BJ (cell line): ENCODE measurements around the gene LRMDA. TPM values are rescaled to one million over a fixed set of nuclear protein-coding genes. Genes with fewer than 3 reads are reported as not detected.

Source experiments
- CTCF ChIA-PET: fragments of 350-600 bp; formaldehyde crosslinking; extraction: SDS; loops from one replicate; lab custom pipeline; 2021; ENCODE audit warnings: antibody characterized with exemption, inconsistent platforms; lab: Yijun Ruan, JAX
- POLR2A ChIA-PET: fragments of 300-600 bp; sonication (Branson Sonifier 250); formaldehyde crosslinking; extraction: SDS; loops from one replicate; lab custom pipeline; 2021; ENCODE audit warnings: antibody characterized with exemption; lab: Charles Lee
- DNase-seq: peaks from one replicate; pipeline ENCODE4 v3.0.0-alpha.2; 2011; ENCODE audit warnings: low read depth
- H3K27me3 ChIP-seq: 2 replicates; pipeline ENCODE4 v1.6.0; 2011; ENCODE audit warnings: low read length; ENCODE audit not compliant: control insufficient read depth, insufficient read depth
- H3K36me3 ChIP-seq: 2 replicates; pipeline ENCODE4 v1.5.1; 2011; ENCODE audit warnings: low read length; ENCODE audit not compliant: control insufficient read depth, insufficient read depth
- H3K4me3 ChIP-seq: 2 replicates; pipeline ENCODE4 v1.5.1; 2011; ENCODE audit warnings: low read depth, mild to moderate bottlenecking, control low read depth, low read length
- CTCF ChIP-seq: IDR thresholded peaks from 2 replicates; pipeline ENCODE4 v1.5.1; 2011; ENCODE audit warnings: low read depth, mild to moderate bottlenecking, control low read depth, inconsistent platforms, low read length, moderate library complexity; ENCODE audit not compliant: insufficient read depth
- polyA plus RNA-seq: library from polyadenylated mRNA; depleted of rRNA; stranded (reverse); fragments of >200 nt; gene quantifications from 2 replicates; pipeline ENCODE4 v1.2.3, GENCODE V29; 2011

Gene LRMDA
- polyA plus RNA-seq, 1 experiment = not detected

GRCh38 chr10:75679536-75679935 is 248.1 kb downstream of the LRMDA start:
- Histone ChIP-seq H3K4me3 (no peak overlapping the region), H3K27me3 (no peaks in the 10 kb centered on the region), H3K36me3 (no peaks in the 10 kb centered on the region)
- POLR2A ChIA-PET = no interaction called here
- CTCF ChIA-PET = no interaction called here
- TF ChIP-seq CTCF = no peak
- no peak for DNase-seq

- DNase-seq = no peak
- no peak for TF ChIP-seq CTCF
- no peak overlapping the region for H3K4me3 ChIP-seq
- POLR2A ChIA-PET = no interaction called here
- CTCF ChIA-PET = no interaction called here
- no peaks in the 10 kb centered on the region for H3K27me3 ChIP-seq
- H3K36me3 ChIP-seq = no peaks in the 10 kb centered on the region
Measured at GRCh38 chr10:75681334-75681733, 249.9 kb downstream of the LRMDA start.

- POLR2A ChIA-PET = no interaction called here
- TF ChIP-seq CTCF = no peak
- Histone ChIP-seq H3K4me3 (no peak overlapping the region), H3K27me3 (no peaks in the 10 kb centered on the region), H3K36me3 (no peaks in the 10 kb centered on the region)
- CTCF ChIA-PET = no interaction called here
- no peak for DNase-seq
Measured at GRCh38 chr10:75682649-75683557, 251.5 kb downstream of the LRMDA start.

- DNase-seq = no peak
- H3K4me3 ChIP-seq = no peak overlapping the region
- POLR2A ChIA-PET = no interaction called here
- no peaks in the 10 kb centered on the region for H3K27me3 ChIP-seq
- no peaks in the 10 kb centered on the region for H3K36me3 ChIP-seq
- CTCF ChIA-PET = no interaction called here
- no peak for TF ChIP-seq CTCF
Measured at GRCh38 chr10:75685187-75685586, 253.8 kb downstream of the LRMDA start.

GRCh38 chr10:75688506-75689300 is 257.3 kb downstream of the LRMDA start:
- no peak overlapping the region for H3K4me3 ChIP-seq
- TF ChIP-seq CTCF = no peak
- H3K27me3 ChIP-seq = no peaks in the 10 kb centered on the region
- DNase-seq = no peak
- H3K36me3 ChIP-seq = no peaks in the 10 kb centered on the region
- ChIA-PET POLR2A (no interaction called here), CTCF (no interaction called here)
